Measurements from ENCODE around the gene DDB1.
A peak's percentile ranks its signal among the peaks of the same experiment; 100 is the strongest.

Gene DDB1

GRCh38 chr11:61332797-61333549, at the start of gene DDB1, which contains the start of gene TKFC:
DDB1 (minus strand) TSS chr11:61333105; CDS start chr11:61332968, 137 bp downstream.
TKFC (plus strand) TSS chr11:61333228; CDS start chr11:61334729, 1,501 bp downstream.
- DNase-seq (ENCODE audit: low read depth in 3 of 3), result peak; percentile 92 to 97 (median 96)

GRCh38 chr11:61380884-61381283, 48.0 kb upstream of the DDB1 start:
- DNase-seq (ENCODE audit: low read depth in 3 of 3), result no peak

- no peak for DNase-seq (ENCODE audit: low read depth in 3 of 3)
Observed at GRCh38 chr11:61378713-61379313, 45.9 kb upstream of the DDB1 start.

GRCh38 chr11:61377461-61378160, 44.7 kb upstream of the DDB1 start:
- no peak for DNase-seq (ENCODE audit: low read depth in 3 of 3)

GRCh38 chr11:61375761-61376108, 42.8 kb upstream of the DDB1 start:
- DNase-seq (ENCODE audit: low read depth in 3 of 3), result no peak

GRCh38 chr11:61372659-61373420, 39.9 kb upstream of the DDB1 start:
- no peak for DNase-seq (ENCODE audit: low read depth in 3 of 3)

- no peak for DNase-seq (ENCODE audit: low read depth in 3 of 3)
Observed at GRCh38 chr11:61370349-61371005, 37.6 kb upstream of the DDB1 start.

- no peak for DNase-seq (ENCODE audit: low read depth in 3 of 3)
Observed at GRCh38 chr11:61369372-61370348, 36.8 kb upstream of the DDB1 start.

- no peak for DNase-seq (ENCODE audit: low read depth in 3 of 3)
Observed at GRCh38 chr11:61368646-61369045, 35.7 kb upstream of the DDB1 start.

- DNase-seq (ENCODE audit: low read depth in 3 of 3), result no peak
Observed at GRCh38 chr11:61367406-61367805, 34.5 kb upstream of the DDB1 start.

GRCh38 chr11:61364012-61364675, 31.2 kb upstream of the DDB1 start:
- no peak for DNase-seq (ENCODE audit: low read depth in 3 of 3)

- peak; percentile 3 to 16 (median 14) for DNase-seq (ENCODE audit: low read depth in 3 of 3)
Observed at GRCh38 chr11:61362542-61362875, 29.6 kb upstream of the DDB1 start.

GRCh38 chr11:61361741-61362541, 29.0 kb upstream of the DDB1 start, which contains the start of the genes CYB561A3 and TMEM138:
CYB561A3 (minus strand) TSS chr11:61361882; CDS start chr11:61356713, 5,169 bp downstream.
TMEM138 (plus strand) TSS chr11:61362374; CDS start chr11:61364391, 2,017 bp downstream.
- peak; percentile 85 to 93 (median 86) for DNase-seq (ENCODE audit: low read depth in 3 of 3)

- DNase-seq (ENCODE audit: low read depth in 3 of 3), result no peak
Observed at GRCh38 chr11:61361237-61361740, 28.4 kb upstream of the DDB1 start.

GRCh38 chr11:61359516-61359915, 26.6 kb upstream of the DDB1 start:
- DNase-seq (ENCODE audit: low read depth in 3 of 3), result no peak

GRCh38 chr11:61358566-61358965, 25.7 kb upstream of the DDB1 start:
- no peak for DNase-seq (ENCODE audit: low read depth in 3 of 3)

- no peak for DNase-seq (ENCODE audit: low read depth in 3 of 3)
Observed at GRCh38 chr11:61357894-61358239, 25.0 kb upstream of the DDB1 start.

GRCh38 chr11:61357233-61357893, 24.5 kb upstream of the DDB1 start:
- no peak for DNase-seq (ENCODE audit: low read depth in 3 of 3)
